Measurements from ENCODE around the gene PTPN14.

The PTPN14 gene

DNA sequence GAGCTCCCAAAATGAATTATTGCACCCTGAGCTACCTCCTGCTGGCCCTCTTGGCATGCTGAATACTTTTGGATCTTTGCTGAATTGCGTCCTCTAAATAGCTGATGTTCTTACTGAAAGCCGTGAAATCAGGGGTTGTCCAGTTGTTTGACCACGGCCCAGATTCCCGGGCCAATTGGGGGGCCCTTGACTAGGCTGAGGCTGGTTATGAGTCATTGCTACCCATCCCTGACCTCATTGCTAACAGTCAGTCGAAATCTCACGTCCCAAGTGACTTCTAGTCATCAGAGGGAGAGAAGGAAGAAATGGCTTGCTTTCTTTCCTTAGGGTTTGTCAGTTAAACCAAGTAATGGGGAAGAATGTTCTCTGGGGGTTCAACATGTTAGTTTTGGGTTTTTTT, 233.0 kb downstream of the PTPN14 start:
- TF ChIP-seq JUND (IDR thresholded peaks at IDR 0.05; ENCODE audit: low read depth), result no peak
- in situ Hi-C loops (cut with HindIII; ENCODE audit: low pct_unique_long_range_greater_than_20kb, low sequenced_read_pairs), result no loop called here
- no peak for DNase-seq (ENCODE audit: low read depth in 1 of 2, low spot score in 1 of 2)

DNA sequence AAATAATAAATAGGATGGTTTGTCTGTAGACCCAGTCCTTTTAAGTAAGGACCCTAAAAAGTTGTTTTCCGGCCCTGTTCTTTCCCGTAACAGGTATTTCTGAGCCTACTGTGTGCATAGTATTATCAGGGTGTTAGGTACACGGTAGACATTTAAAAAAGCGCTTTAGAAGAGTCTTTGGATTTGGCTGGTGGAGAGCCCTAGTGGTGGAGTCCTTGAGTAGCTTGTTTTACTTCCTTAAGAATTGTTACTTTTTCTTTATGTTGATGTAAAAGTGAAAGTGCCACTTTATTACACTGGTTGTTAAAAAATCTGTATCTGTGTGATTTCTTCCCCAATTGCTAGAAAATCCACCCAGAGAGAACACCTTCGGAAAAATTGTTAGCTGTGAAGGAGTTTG, 233.7 kb downstream of the PTPN14 start:
- in situ Hi-C loops (cut with HindIII; ENCODE audit: low pct_unique_long_range_greater_than_20kb, low sequenced_read_pairs), result no loop called here

DNA sequence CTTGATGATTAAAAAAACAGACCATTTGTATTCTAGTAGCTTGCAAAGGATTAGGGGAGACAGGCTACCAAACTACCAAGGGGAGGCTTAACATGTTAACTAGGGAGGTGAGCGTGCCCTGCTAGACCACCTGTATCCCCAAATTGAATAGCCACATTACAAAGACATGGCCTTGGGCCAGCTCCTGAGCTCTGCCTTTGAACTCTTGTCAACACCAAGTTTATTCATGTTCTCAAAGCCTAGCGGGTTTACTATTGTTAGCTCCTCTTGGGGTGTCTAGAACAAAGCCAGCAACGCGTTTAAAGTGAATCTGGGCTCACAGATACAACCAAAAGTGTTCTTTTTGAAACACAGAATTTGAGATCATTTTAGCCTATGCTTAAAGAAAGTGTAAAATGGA, 234.1 kb downstream of the PTPN14 start:
- in situ Hi-C loops (cut with HindIII; ENCODE audit: low pct_unique_long_range_greater_than_20kb, low sequenced_read_pairs), result no loop called here
- no peak for DNase-seq (ENCODE audit: low read depth in 1 of 2, low spot score in 1 of 2)
- no peak for TF ChIP-seq JUND (IDR thresholded peaks at IDR 0.05; ENCODE audit: low read depth)

More for the DNA sequence above, 233.7 kb downstream of the PTPN14 start:
- TF ChIP-seq JUND (IDR thresholded peaks at IDR 0.05; ENCODE audit: low read depth), result no peak
- DNase-seq (ENCODE audit: low read depth in 1 of 2, low spot score in 1 of 2), result no peak

DNA sequence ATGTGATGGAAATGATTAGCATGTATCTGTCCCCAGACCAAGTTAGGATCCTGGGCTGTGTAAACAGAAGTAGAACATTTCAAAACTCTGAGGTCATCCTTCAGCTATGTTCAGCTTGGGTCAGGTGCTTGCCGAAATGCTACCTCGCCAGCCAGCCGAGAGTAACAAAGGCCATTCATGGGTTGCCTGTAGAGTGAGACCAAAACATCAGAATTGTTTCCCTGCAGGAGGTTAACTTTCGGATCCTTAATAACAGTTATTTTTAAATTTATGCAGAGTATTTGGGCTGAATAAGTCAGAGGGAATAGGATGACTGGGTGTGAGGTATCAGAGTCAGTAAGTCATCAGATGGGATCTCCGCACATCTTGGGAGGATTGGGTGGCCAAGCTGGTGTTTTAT, 234.8 kb downstream of the PTPN14 start:
- peak in 1 of 2 experiments; percentile 65 for DNase-seq (ENCODE audit: low read depth in 1 of 2, low spot score in 1 of 2)
- in situ Hi-C loops (cut with HindIII; ENCODE audit: low pct_unique_long_range_greater_than_20kb, low sequenced_read_pairs), result no loop called here
- peak; percentile 62; the same call in 1 of the 2 replicates for TF ChIP-seq JUND (IDR thresholded peaks at IDR 0.05; ENCODE audit: low read depth)

DNA sequence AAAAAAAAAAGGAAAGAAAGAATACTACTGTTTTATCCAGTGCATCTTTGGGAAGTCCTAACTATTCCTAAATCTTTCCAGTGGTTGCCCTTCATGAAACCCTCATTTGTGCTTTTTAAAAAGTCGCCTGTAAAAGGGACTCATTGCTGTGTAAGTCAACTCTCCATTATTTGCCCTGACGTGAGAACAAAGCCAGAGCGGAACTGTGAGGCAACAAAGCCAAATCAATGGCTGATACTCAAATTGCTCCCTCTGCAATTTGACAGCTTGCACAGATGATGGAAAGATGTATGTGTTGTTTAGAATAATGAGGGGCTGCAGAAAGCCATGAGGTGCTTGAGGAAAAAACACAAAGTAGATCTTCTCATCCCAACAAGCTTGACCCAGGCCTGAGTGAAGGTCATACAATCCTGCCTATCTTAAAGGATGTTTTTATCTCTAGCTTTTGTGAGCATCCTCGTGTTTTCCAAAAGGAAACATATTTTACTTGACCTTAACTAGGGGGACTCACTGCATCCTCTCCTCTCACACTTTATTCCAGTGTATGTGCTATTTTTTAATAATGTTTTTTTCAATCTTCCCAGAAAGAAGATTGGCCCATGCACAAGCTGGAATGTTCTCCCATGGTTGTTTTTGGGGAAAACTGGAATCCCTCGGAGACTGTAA, 237.1 kb downstream of the PTPN14 start:
- in situ Hi-C loops (cut with HindIII; ENCODE audit: low pct_unique_long_range_greater_than_20kb, low sequenced_read_pairs), result no loop called here
- no peak for TF ChIP-seq JUND (IDR thresholded peaks at IDR 0.05; ENCODE audit: low read depth)
- no peak for DNase-seq (ENCODE audit: low read depth in 1 of 2, low spot score in 1 of 2)

DNA sequence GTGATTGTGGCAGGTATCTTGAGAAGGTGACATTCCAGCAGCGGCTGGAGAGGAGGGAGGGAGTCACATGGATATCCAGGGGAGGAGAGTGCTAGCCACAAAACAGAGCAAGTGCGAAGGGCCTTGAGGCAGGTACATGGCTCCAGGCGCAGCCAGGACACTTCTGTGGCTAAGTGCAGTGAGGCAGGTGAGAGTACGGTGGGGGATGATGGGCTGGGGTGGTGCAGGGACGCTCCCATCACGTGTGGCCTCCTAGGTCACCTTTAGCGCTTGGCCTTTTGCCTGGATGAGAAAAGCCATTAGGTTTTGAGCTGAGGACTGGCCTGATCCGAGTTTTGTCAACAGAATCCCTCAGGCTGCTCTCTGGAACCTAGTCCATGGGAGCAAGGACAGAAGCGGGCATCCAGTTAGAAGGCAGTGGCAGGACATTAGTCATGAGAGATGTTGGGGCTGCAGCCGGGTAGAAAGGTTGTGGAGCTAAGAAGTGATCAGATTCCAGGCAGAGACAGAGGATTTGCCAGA, 238.8 kb downstream of the PTPN14 start:
- no peak for TF ChIP-seq JUND (IDR thresholded peaks at IDR 0.05; ENCODE audit: low read depth)
- in situ Hi-C loops (cut with HindIII; ENCODE audit: low pct_unique_long_range_greater_than_20kb, low sequenced_read_pairs), result no loop called here
- no peak for DNase-seq (ENCODE audit: low read depth in 1 of 2, low spot score in 1 of 2)

DNA sequence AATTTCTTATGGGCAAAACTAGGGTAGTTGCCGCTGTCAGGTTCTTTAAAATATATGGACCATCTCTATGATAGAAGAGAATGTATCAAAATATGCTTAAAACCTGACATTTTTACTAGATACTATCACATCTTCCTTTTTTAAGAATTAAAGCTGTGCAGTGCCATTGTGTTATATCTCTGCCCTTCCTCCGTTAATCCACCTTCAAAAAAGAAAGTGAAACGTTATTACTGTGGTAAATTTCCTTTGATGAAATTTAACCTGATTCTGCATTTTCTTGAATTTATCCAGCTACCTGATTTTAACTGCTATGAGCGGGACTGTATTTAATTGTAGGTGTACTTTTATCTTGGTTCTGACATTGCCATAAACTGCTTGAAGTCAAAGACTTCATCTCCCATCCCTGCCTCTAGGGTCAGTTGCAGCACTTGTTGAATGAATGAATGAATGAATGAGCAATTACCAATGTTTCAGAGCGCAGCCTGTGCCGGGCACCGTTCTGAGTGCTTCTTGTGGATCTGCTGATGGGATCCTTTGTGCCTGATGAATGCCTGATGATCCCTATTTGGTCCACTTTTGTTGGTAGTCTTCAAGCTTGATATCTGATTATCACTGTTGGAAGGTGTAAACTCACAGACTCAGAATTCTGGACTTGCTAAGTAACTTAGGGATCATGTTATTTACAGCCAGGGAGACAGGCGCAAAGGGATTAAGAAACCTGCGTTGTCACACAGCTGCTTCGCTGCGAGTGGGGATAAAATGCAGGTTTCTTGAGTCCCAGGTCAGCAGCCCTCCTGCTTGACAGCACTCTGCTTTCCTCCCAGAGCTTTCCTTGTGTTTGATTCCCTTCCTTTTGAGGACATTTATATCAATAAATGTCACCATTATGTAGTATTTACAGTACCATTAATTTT, 240.4 kb downstream of the PTPN14 start:
- in situ Hi-C loops (cut with HindIII; ENCODE audit: low pct_unique_long_range_greater_than_20kb, low sequenced_read_pairs), result no loop called here
- no peak for DNase-seq (ENCODE audit: low read depth in 1 of 2, low spot score in 1 of 2)
- no peak for TF ChIP-seq JUND (IDR thresholded peaks at IDR 0.05; ENCODE audit: low read depth)

DNA sequence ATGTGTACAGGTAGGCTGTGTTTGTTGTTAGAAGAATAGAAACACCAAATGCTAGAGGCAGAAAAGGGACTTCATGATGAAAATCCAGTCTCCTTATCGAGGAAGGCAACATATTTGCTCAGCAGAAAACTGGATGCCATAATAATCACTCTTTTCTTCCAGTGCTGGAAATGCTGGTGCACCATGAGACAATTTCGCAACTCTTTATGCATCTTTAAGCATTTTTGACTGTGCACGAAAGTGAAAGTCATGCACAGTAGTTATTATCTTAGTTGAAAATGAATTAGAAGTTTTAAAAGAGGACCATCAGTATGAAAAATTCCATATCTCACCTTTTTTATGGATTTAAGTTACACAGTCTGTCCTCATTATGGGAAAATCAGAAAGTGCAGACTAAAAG, 241.4 kb downstream of the PTPN14 start:
- DNase-seq (ENCODE audit: low read depth in 1 of 2, low spot score in 1 of 2), result no peak
- in situ Hi-C loops (cut with HindIII; ENCODE audit: low pct_unique_long_range_greater_than_20kb, low sequenced_read_pairs), result no loop called here
- TF ChIP-seq JUND (IDR thresholded peaks at IDR 0.05; ENCODE audit: low read depth), result no peak

DNA sequence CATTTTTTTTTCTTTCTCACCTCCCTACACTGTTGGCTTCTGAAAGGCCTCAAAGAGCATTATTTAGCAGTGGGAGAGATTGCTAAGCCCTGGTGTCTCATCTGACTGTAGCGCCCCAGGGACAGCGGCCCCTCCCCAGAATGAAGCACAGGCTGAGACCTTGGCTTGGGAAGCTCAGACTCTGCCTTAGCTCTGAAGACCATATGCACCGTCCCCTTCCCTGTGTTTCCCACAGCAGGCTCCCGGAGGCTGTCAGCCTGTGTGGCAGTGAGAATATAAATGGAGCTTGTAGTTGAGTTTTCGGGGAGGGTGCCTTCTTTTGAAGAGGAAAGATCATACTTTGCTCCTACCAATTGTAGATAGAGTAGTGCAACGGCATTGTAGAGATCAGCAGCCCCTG, 245.1 kb downstream of the PTPN14 start:
- no peak for TF ChIP-seq JUND (IDR thresholded peaks at IDR 0.05; ENCODE audit: low read depth)
- in situ Hi-C loops (cut with HindIII; ENCODE audit: low pct_unique_long_range_greater_than_20kb, low sequenced_read_pairs), result no loop called here
- DNase-seq (ENCODE audit: low read depth in 1 of 2, low spot score in 1 of 2), result no peak

DNA sequence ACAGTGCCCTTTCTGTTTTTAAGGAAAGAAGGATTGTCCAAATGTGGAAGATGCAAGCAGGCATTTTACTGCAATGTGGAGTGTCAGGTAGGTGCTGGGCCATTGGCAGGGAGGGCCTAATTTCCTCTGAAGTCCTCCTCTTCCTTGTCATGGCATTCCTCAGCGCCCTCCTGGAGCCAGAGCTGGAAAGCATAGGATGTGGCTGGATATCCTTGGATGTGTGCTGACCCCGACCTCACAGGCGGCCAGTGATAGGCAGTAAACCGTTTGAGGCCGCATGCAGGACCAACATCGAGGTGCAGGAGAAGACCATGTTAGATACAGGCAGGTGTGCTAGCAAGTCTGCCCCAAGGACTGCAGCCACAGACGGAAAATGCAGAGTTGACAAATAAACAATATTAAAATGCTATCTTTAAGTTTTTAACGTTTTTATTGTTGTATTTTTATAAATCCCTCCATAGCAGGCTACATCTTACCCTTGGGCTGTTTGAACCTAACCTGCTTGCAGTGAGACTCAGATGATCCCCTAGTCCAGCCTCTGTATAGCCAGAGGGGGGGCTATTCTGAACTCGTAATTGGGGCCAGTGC, 246.1 kb downstream of the PTPN14 start:
- in situ Hi-C loops (cut with HindIII; ENCODE audit: low pct_unique_long_range_greater_than_20kb, low sequenced_read_pairs), result no loop called here
- TF ChIP-seq JUND (IDR thresholded peaks at IDR 0.05; ENCODE audit: low read depth), result no peak
- DNase-seq (ENCODE audit: low read depth in 1 of 2, low spot score in 1 of 2), result no peak

DNA sequence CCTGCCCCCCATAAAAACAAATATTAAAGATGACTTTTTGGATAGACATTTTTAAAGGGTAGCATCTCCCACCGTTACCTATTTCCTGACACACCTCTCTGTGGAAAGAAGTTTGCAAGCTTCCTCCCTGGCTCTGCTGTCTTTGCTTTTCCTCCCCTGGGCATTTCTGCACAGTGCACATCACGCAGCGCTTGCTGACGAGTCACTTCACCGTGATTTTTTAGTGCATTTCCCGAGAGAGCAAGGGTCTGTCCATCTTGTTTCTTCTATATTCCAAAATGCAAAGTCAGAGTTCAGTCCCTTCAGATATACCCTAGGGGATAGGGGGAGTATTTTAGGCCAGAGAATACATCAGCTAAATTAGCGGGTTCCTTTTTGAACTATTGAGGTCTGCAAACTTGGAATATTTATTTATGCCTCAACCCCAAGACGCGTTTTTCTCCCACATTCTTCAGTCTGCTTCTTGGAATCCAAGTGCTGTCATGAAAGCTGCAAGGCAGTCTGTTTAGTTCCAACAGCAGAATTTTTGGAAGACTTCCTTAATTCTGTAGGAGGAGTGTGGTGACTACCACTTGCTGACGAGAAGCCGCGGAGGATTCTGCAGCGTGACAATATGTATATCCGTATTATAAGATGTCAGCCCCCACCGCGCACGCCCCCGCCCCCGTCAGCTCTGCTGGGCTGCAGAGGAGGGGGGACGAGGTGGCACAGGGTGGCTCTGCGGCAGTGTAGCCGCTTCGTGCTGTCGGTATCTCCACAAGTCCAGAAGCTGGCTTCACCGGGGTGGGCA, 248.1 kb downstream of the PTPN14 start:
- in situ Hi-C loops (cut with HindIII; ENCODE audit: low pct_unique_long_range_greater_than_20kb, low sequenced_read_pairs), result no loop called here
- no peak for DNase-seq (ENCODE audit: low read depth in 1 of 2, low spot score in 1 of 2)
- TF ChIP-seq JUND (IDR thresholded peaks at IDR 0.05; ENCODE audit: low read depth), result no peak

DNA sequence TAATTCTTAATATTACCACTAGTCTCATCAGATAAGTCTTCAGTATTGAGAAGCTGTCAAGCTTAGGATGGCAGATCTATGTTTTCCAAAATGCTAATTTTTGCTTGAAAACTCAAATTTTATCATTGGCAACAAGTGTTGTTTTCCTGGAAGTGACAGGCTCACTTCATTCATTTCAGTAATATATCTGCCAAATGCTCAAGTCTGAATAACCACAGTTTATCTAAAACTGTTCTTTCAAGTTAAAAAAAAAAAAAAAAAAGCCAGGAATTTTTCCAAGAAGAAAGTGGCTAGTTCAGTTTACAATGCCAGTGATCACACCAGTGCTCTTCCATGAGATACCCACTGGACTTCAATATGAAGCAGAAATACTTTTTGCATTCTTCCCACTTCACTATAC, 249.9 kb downstream of the PTPN14 start:
- in situ Hi-C loops (cut with HindIII; ENCODE audit: low pct_unique_long_range_greater_than_20kb, low sequenced_read_pairs), result no loop called here
- DNase-seq (ENCODE audit: low read depth in 1 of 2, low spot score in 1 of 2), result no peak
- TF ChIP-seq JUND (IDR thresholded peaks at IDR 0.05; ENCODE audit: low read depth), result no peak

All from T47D (cell line).